GM19397 (cell line): ENCODE data around the gene BTBD1.
"Not testable (repeated sequence)": the region's sequence is repeated elsewhere in the genome, so short reads cannot be mapped to it uniquely, and the experiment has no call there.

ENCODE experiments used
- ATAC-seq: cut with Tn5 transposase; IDR thresholded peaks from one replicate; pipeline ENCODE4 v1.9.1; 2021; ENCODE audit warnings: mild to moderate bottlenecking, moderate library complexity; ENCODE audit not compliant: unreplicated experiment

Gene BTBD1

GRCh38 chr15:83062768-83063180 lies 4.3 kb downstream of the BTBD1 start:
- ATAC-seq = no peak

GRCh38 chr15:83061680-83062079 lies 5.4 kb downstream of the BTBD1 start:
- no peak for ATAC-seq

GRCh38 chr15:83057696-83058376 lies 9.2 kb downstream of the BTBD1 start:
- no peak for ATAC-seq

DNA sequence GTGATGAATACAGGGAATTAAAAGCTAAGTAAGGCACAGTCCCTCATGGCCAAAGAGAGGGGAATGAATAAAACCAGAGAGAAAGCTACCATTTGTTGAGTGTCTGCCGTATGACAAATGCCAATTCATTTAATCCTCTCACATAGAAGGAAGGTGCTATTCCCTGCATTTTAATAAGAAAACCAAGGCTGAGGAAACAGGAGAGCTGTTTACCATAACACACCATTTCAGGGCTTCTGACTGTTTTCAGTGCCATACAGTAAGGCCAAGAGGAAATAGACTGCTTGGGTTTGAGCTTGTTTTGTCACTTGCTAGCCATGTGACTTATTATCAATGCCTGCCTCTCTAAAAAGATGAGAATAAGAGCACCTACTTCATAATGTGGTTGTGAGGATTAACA lies 10.1 kb downstream of the BTBD1 start:
- no peak for ATAC-seq

GRCh38 chr15:83053151-83053550 lies 13.9 kb downstream of the BTBD1 start:
- ATAC-seq = no peak

GRCh38 chr15:83046558-83047127 lies 20.4 kb downstream of the BTBD1 start:
- ATAC-seq = no peak

DNA sequence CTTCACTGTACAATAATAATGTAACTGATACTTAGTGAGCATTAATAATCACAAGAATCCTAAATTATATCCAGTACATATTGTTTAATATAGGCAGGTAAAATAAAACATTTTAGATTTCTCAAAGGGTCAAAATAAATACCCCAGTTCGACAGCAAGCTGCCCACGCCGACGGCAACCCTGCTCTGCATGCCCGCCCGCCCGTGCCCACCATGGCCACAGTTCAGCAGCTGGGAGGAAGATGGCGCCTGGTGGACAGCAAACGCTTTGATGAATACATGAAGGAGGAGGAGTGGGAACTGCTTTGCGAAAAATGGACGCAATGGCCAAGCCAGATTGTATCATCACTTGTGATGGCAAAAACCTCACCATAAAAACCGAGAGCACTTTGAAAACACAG lies 22.9 kb downstream of the BTBD1 start:
- no peak for ATAC-seq

- ATAC-seq = no peak
These were observed 27.8 kb downstream of the BTBD1 start for GRCh38 chr15:83039206-83039605.

DNA sequence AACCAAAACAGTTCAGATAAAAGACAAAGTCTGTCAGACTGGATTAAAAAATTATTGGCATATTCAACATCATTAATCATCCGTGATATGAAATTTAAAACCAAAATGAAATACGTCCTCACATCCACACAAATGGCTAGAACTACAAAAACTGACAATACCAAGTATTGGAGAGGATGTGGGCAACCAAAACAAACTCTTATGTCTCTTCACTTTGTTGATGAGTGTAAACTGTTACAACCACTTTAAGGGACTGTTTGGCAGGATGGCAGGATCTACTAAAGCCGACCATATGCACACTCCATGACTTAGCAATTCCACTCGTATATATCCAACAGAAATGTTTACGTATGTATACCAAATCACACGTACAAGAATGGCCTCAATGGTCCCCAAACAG lies 30.8 kb downstream of the BTBD1 start:
- ATAC-seq = no peak

DNA sequence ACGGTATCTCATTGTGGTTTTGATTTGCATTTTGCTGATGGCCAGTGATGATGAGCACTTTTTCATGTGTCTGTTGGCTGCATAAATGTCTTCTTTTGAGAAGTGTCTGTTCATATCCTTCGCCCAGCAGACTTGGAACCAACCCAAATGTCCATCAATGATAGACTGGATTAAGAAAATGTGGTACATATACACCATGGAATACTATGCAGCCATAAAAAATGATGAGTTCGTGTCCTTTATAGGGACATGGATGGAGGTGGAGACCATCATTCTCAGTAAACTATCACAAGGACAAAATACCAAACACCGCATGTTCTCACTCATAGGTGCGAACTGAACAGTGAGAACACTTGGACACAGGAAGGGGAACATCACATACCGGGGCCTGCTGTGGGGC lies 35.8 kb downstream of the BTBD1 start:
- not testable (repeated sequence) for ATAC-seq

GRCh38 chr15:83030021-83030420 lies 37.0 kb downstream of the BTBD1 start:
- no peak for ATAC-seq

DNA sequence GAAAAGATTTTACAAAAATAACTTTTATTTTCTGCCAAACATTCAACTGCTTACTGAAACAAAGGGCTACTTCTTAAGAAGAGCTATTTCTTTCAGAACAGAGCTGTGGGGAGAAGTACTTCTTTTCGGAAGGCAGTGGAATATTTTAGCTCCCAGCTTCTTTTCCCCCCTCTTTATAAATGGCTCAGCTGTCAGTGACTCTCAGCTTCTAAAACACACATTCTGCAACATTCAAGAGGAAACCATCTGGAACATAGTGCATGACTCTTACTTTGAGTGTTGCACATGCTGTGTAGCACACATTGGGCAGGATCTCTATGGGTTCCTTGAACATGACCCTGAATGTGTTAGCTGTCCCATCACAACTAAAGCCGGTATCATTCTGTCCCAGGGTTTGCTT lies 48.6 kb downstream of the BTBD1 start:
- no peak for ATAC-seq

- no peak for ATAC-seq
These were observed 50.1 kb downstream of the BTBD1 start for GRCh38 chr15:83016906-83017305.

DNA sequence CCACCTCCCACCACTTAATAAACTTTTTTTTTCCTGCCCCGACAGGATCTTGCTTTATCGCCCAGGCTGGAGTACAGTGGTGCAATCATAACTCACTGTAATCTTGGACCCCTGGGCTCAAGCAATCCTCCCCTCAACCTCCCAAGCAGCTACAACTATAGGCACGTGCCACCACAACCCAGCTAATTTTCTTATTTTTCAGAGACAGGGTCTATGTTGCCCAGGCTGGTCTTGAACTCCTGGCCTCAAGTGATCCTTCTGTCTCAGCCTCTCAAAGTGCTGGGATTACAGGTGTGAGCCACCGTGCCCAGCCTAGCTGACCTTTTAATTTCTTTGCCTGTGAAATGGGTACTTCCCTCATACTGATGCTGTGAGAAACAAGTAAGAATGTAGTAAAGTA lies 51.7 kb downstream of the BTBD1 start:
- no peak for ATAC-seq

DNA sequence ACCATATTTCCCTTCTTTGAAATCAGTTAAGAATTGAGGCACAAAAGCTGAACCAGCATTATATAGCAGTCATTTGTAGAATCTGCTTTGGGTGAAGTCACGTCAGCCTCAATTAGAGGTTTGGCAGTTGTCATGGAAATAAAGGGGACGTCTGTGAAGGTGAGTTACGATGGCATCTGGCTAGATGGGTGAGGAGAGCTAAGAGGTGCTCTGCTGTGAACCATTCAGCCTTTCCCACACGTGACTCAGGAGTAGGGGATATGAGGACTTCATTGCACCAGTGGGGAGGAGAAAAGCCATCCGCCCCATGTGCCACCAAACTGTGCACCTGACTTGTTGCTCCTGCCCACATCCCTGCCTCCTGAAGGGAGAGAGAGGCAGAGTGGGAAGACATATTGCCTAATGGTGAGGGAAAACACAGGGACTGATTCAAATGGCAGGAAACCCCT lies 52.8 kb downstream of the BTBD1 start:
- no peak for ATAC-seq

- no peak for ATAC-seq
These were observed 54.4 kb downstream of the BTBD1 start for GRCh38 chr15:83012636-83013035.

- no peak for ATAC-seq
These were observed 55.0 kb downstream of the BTBD1 start for GRCh38 chr15:83012076-83012426.

- peak; percentile 91 for ATAC-seq
These were observed 55.6 kb downstream of the BTBD1 start, which contains the start of gene C15orf40 for GRCh38 chr15:83011271-83012075. Gene C15orf40 (minus strand): TSS chr15:83011639. CDS start chr15:83011607, 32 bp downstream.

GRCh38 chr15:83010709-83011270 lies 56.3 kb downstream of the BTBD1 start:
- ATAC-seq = peak; percentile 49

GRCh38 chr15:83000672-83001031 lies 66.4 kb downstream of the BTBD1 start:
- ATAC-seq = not testable (repeated sequence)

DNA sequence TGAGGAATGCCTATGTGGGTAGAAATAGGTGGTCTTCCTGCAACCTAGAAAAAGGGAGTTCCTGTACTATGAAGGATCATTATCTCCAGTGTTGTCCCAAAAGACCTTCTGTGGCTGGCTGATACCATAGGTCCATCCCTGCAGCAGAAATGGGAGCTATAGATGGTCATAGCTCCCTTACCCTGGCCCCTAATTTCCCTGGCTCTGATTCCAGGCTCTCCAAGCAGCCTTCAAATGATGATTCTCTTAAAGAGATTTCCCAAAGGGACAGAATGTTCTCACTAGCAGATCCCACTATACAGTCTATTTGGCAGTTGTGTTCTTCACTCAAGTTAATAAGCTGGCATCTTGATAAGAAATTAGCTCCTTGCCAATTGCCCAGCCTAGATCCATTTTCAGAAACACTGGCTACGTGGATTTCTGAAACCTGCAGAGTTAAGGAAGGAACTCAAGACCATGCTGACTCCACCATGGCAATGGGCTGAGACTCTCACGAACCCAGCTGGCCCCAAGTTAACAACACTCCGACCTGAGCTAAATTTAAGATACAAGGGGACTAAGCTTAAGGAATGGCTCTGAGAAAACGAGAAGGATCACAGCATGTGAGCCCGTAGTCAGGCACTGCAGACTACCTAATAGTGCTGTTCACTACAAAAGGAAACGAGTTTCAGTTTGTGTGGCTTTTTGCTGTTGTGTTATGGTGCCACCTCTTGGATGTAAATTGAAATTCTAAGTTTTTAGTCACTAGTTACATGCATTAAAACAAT lies 67.0 kb downstream of the BTBD1 start:
- peak; percentile 69 for ATAC-seq
